DMS53 treated with DMSO at 0.1 percent for 48 hours (cell line): ENCODE data around the gene HSPA6.
"Not testable (repeated sequence)": the region's sequence is repeated elsewhere in the genome, so short reads cannot be mapped to it uniquely, and the experiment has no call there.

Source experiments
- DNase-seq: peaks from one replicate; lab custom pipeline; 2025; ENCODE audit not compliant: unreplicated experiment; lab: John Stamatoyannopoulos, UW

HSPA6 gene

GRCh38 chr1:161557506-161558450, 33.4 kb downstream of the HSPA6 start:
- not testable (repeated sequence) for DNase-seq

GRCh38 chr1:161560960-161561715, 36.8 kb downstream of the HSPA6 start:
- not testable (repeated sequence) for DNase-seq

- not testable (repeated sequence) for DNase-seq
These were observed 38.1 kb downstream of the HSPA6 start for GRCh38 chr1:161562441-161562840.

GRCh38 chr1:161563522-161563921, 39.2 kb downstream of the HSPA6 start:
- not testable (repeated sequence) for DNase-seq

GRCh38 chr1:161566602-161566960, 42.2 kb downstream of the HSPA6 start:
- DNase-seq: not testable (repeated sequence)

GRCh38 chr1:161571703-161572102, 47.4 kb downstream of the HSPA6 start:
- DNase-seq: not testable (repeated sequence)
